Measurements from ENCODE around the gene PRSS12. TPM values are rescaled to one million over a fixed set of nuclear protein-coding genes. Genes with fewer than 3 reads are reported as not detected.
A peak's percentile ranks its signal among the peaks of the same experiment; 100 is the strongest.
"Not testable (repeated sequence)": the region's sequence is repeated elsewhere in the genome, so short reads cannot be mapped to it uniquely, and the experiment has no call there.

Gene PRSS12, protein sequence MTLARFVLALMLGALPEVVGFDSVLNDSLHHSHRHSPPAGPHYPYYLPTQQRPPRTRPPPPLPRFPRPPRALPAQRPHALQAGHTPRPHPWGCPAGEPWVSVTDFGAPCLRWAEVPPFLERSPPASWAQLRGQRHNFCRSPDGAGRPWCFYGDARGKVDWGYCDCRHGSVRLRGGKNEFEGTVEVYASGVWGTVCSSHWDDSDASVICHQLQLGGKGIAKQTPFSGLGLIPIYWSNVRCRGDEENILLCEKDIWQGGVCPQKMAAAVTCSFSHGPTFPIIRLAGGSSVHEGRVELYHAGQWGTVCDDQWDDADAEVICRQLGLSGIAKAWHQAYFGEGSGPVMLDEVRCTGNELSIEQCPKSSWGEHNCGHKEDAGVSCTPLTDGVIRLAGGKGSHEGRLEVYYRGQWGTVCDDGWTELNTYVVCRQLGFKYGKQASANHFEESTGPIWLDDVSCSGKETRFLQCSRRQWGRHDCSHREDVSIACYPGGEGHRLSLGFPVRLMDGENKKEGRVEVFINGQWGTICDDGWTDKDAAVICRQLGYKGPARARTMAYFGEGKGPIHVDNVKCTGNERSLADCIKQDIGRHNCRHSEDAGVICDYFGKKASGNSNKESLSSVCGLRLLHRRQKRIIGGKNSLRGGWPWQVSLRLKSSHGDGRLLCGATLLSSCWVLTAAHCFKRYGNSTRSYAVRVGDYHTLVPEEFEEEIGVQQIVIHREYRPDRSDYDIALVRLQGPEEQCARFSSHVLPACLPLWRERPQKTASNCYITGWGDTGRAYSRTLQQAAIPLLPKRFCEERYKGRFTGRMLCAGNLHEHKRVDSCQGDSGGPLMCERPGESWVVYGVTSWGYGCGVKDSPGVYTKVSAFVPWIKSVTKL
- total RNA-seq = 8.5 TPM
- long read RNA-seq, full-length matches to known transcripts = 10 of 17 reads
- long read RNA-seq, partial matches to known transcripts = 3 of 17 reads
- long read RNA-seq, other reads (novel, unspliced or antisense) = 4 of 17 reads

DNA sequence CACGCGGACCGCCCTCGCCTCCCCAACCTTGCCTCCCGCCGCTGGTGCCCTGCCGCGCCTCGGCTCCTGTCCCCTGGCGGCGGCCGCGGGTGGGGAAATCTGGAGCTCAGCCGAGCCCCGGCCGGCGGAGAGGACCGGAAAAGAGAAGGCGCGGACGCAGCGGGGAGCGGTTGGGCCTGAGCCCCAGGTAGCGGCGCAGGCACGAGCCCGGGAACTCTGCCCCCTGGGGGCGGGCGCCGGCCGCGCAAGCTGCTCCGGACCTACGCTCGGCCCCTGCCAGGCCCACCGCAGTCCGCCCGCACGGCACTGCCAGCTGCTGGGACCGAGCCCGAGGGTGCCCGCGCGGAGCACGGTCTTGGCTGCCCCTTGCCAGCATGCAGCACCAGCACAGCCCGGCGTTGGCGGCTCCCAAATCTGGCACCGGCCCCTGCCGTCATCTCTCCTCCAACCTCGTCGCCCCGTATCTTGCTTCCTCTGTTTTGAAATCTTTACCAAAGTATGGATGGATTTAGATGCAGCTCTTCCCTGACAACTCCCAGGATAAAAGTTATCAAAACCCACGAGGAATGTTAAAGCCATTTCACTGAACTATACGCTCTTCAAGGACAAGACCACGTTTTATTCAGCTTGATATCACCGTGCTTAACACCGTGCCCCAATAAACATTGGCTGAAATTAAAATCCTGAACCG lies at the start of gene PRSS12:
PRSS12 (minus strand) TSS at position 161 of the 691 bp plus-strand sequence. CDS start 283 bp downstream, outside the sequence.
- peak; percentile 96 for ATAC-seq
- DNase-seq = peak; percentile 83
- intact Hi-C loops (cut with DNase I) = no loop called here
- peak within 1 kb of the TSS; percentile 63 for H3K4me3 ChIP-seq
- H3K4me1 ChIP-seq = peaks cover 12% of the 10 kb centered on the region
- peaks cover 32% of the 10 kb centered on the region for H3K27me3 ChIP-seq (ENCODE audit: low read depth)
- H3K27ac ChIP-seq = peak within 1 kb of the TSS; percentile 41
- H3K9me3 ChIP-seq = no peaks in the 10 kb centered on the region
- no peaks in the 10 kb centered on the region for H3K36me3 ChIP-seq
- TF ChIP-seq, protein P1, sequence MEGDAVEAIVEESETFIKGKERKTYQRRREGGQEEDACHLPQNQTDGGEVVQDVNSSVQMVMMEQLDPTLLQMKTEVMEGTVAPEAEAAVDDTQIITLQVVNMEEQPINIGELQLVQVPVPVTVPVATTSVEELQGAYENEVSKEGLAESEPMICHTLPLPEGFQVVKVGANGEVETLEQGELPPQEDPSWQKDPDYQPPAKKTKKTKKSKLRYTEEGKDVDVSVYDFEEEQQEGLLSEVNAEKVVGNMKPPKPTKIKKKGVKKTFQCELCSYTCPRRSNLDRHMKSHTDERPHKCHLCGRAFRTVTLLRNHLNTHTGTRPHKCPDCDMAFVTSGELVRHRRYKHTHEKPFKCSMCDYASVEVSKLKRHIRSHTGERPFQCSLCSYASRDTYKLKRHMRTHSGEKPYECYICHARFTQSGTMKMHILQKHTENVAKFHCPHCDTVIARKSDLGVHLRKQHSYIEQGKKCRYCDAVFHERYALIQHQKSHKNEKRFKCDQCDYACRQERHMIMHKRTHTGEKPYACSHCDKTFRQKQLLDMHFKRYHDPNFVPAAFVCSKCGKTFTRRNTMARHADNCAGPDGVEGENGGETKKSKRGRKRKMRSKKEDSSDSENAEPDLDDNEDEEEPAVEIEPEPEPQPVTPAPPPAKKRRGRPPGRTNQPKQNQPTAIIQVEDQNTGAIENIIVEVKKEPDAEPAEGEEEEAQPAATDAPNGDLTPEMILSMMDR (IDR thresholded peaks at IDR 0.05) = peak; percentile 79

DNA sequence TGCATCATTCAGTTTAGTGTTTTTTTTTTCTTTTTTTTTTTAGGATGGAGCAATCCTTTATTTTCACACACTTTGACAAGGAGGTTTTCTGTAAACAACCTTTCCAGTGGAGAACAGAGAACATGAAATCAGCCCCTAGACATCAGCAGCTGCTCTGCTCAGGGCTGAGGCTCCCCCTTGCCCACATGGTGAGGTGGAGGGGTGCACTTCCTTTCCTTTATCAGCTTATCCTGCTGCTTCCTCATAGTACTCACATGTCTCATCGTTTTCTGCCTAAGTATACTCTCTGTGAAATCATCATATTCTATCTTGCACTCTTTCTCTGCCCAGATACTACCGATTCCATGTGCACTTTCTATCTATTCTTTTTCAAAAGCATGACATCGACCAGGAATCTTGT lies 47.6 kb upstream of the PRSS12 start:
- Histone ChIP-seq H3K27me3 (ENCODE audit: low read depth) (no peaks in the 10 kb centered on the region), H3K4me3 (no peak overlapping the region), H3K36me3 (no peaks in the 10 kb centered on the region), H3K4me1 (no peaks in the 10 kb centered on the region), H3K27ac (no peak overlapping the region), H3K9me3 (no peaks in the 10 kb centered on the region)
- peak in 1 of 2 donors; percentile 43 for ATAC-seq
- TF ChIP-seq, protein P1 (IDR thresholded peaks at IDR 0.05) = no peak
- intact Hi-C loops (cut with DNase I) = no loop called here
- DNase-seq = no peak

DNA sequence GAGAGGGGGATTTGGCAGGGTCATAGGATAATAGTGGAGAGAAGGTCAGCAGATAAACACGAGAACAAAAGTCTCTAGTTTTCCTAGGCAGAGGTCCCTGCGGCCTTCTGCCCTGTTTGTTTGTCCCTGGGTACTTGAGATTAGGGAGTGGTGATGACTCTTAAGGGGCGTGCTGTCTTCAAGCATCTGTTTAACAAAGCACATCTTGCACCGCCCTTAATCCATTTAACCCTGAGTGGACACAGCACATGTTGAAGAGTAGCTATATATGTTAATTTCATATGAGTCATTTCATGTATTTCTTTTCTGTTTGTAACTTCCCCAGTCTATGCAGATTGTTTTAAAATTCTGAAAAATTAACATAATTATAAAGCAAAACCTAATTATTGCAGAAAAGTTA lies 47.1 kb upstream of the PRSS12 start:
- intact Hi-C loops (cut with DNase I); ATAC-seq: not testable (repeated sequence)

GRCh38 chr4:118398226-118399090 lies 45.7 kb upstream of the PRSS12 start:
- no peaks in the 10 kb centered on the region for H3K4me1 ChIP-seq
- no peaks in the 10 kb centered on the region for H3K36me3 ChIP-seq
- no peaks in the 10 kb centered on the region for H3K27me3 ChIP-seq (ENCODE audit: low read depth)
- intact Hi-C loops (cut with DNase I) = no loop called here
- H3K4me3 ChIP-seq = no peak overlapping the region
- H3K9me3 ChIP-seq = no peaks in the 10 kb centered on the region
- no peak for DNase-seq
- no peak overlapping the region for H3K27ac ChIP-seq
- ATAC-seq = no peak
- TF ChIP-seq, protein P1 (IDR thresholded peaks at IDR 0.05) = no peak

More for the DNA sequence above, 47.1 kb upstream of the PRSS12 start:
- H3K9me3 ChIP-seq; H3K36me3 ChIP-seq; H3K4me1 ChIP-seq; H3K4me3 ChIP-seq; H3K27ac ChIP-seq; H3K27me3 ChIP-seq (ENCODE audit: low read depth); DNase-seq: not testable (repeated sequence)

DNA sequence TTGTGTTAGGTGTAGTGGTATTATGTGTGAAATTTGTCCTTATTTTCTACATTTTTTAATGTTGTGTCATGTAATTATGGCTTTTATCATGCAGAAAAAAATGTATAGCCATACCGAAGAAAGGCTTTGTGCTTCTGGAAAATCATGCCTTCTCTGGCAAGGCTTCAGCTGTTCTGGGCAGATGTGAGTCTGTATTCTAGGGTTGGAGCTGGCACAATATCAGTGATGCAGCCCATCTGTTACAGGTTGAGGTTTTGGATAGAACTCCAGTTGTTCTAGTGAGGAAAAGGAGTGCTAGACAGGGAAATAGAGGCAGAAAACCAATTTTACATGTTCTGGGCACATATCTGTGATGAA lies 44.8 kb upstream of the PRSS12 start:
- intact Hi-C loops (cut with DNase I) = no loop called here
- TF ChIP-seq, protein P1 (IDR thresholded peaks at IDR 0.05) = no peak
- Histone ChIP-seq H3K4me3 (no peak overlapping the region), H3K27me3 (ENCODE audit: low read depth) (no peaks in the 10 kb centered on the region), H3K4me1 (no peaks in the 10 kb centered on the region), H3K36me3 (no peaks in the 10 kb centered on the region), H3K27ac (no peak overlapping the region), H3K9me3 (no peaks in the 10 kb centered on the region)
- DNase-seq (no peak), ATAC-seq (no peak)

All from lower lobe of right lung (tissue), 2 donors.